Upper lobe of right lung (tissue), 1 donor: ENCODE measurements around the gene PRICKLE4. TPM values are rescaled to one million over a fixed set of nuclear protein-coding genes. Genes with fewer than 3 reads are reported as not detected.

Experiments used
- ATAC-seq: fragments of 200-7000 bp; cut with Tn5 transposase; one replicate; pipeline ENCODE4 v1.9.1; 2020; ENCODE audit warnings: mild to moderate bottlenecking, moderate library complexity
- DNase-seq: peaks from one replicate; pipeline ENCODE4 v3.0.0-alpha.2; 2020
- H3K27ac ChIP-seq: fragments of 200-600 bp; one replicate; pipeline ENCODE4 v1.8.0; 2022
- H3K27me3 ChIP-seq: fragments of 200-600 bp; one replicate; pipeline ENCODE4 v1.8.0; 2022; ENCODE audit warnings: mild to moderate bottlenecking
- H3K36me3 ChIP-seq: fragments of 200-600 bp; one replicate; pipeline ENCODE4 v1.8.0; 2022
- H3K4me1 ChIP-seq: fragments of 200-600 bp; one replicate; pipeline ENCODE4 v1.8.0; 2022
- H3K4me3 ChIP-seq: fragments of 200-600 bp; one replicate; pipeline ENCODE4 v1.8.0; 2022; ENCODE audit warnings: mild to moderate bottlenecking
- H3K9me3 ChIP-seq: fragments of 200-600 bp; one replicate; pipeline ENCODE4 v1.8.0; 2022
- CTCF ChIP-seq: fragments of 200-600 bp; IDR thresholded peaks from one replicate; pipeline ENCODE4 v1.8.0; 2022; ENCODE audit warnings: antibody characterized with exemption
- intact Hi-C: fragments of 100-400 bp; cut with DNase I; formaldehyde crosslinking; loops from one replicate; pipeline ENCODE4 v1.11.0; 2022
- total RNA-seq: library from RNA; stranded (reverse); fragmentation: NEBNext Ultra II Directional; extraction: Animal tissue kit (Norgen Biotek cat#: 25700); gene quantifications from one replicate; pipeline ENCODE4 v1.2.1, GENCODE V29; 2021
- donor health status: DM: no; HTN: yes; CAD: no; lungs with severe emphysema.

PRICKLE4 gene
- total RNA-seq, 1 donor from 2014 or later = 14.2 TPM

- no peak for TF ChIP-seq CTCF
- ATAC-seq = peak; percentile 26
These were observed 32.0 kb upstream of the PRICKLE4 start for GRCh38 chr6:41748542-41748941.

GRCh38 chr6:41750374-41750773 is 30.2 kb upstream of the PRICKLE4 start:
- Histone ChIP-seq H3K27me3 (no peaks in the 10 kb centered on the region), H3K27ac (no peak overlapping the region), H3K9me3 (no peaks in the 10 kb centered on the region), H3K4me3 (no peak overlapping the region), H3K4me1 (no peaks in the 10 kb centered on the region), H3K36me3 (no peaks in the 10 kb centered on the region)
- TF ChIP-seq CTCF = no peak
- no peak for DNase-seq
- intact Hi-C loops = no loop called here
- no peak for ATAC-seq

More at GRCh38 chr6:41748542-41748941, 32.0 kb upstream of the PRICKLE4 start:
- no peaks in the 10 kb centered on the region for H3K36me3 ChIP-seq
- no peaks in the 10 kb centered on the region for H3K27me3 ChIP-seq
- no peak overlapping the region for H3K4me3 ChIP-seq
- intact Hi-C loops = no loop called here
- peak overlapping the region; percentile 53 for H3K27ac ChIP-seq
- no peak for DNase-seq
- no peaks in the 10 kb centered on the region for H3K4me1 ChIP-seq
- no peaks in the 10 kb centered on the region for H3K9me3 ChIP-seq

GRCh38 chr6:41755895-41756294 is 24.7 kb upstream of the PRICKLE4 start:
- no peak for TF ChIP-seq CTCF
- no peaks in the 10 kb centered on the region for H3K4me1 ChIP-seq
- H3K36me3 ChIP-seq = no peaks in the 10 kb centered on the region
- H3K9me3 ChIP-seq = no peaks in the 10 kb centered on the region
- no peaks in the 10 kb centered on the region for H3K27me3 ChIP-seq
- H3K27ac ChIP-seq = no peak overlapping the region
- no peak for ATAC-seq
- H3K4me3 ChIP-seq = no peak overlapping the region
- DNase-seq = no peak
- intact Hi-C loops = no loop called here

GRCh38 chr6:41756354-41756753 is 24.2 kb upstream of the PRICKLE4 start:
- Histone ChIP-seq H3K27ac (no peak overlapping the region), H3K36me3 (no peaks in the 10 kb centered on the region), H3K4me3 (no peak overlapping the region), H3K27me3 (no peaks in the 10 kb centered on the region), H3K9me3 (no peaks in the 10 kb centered on the region), H3K4me1 (no peaks in the 10 kb centered on the region)
- intact Hi-C loops = no loop called here
- DNase-seq = no peak
- TF ChIP-seq CTCF = no peak
- peak; percentile 18 for ATAC-seq

GRCh38 chr6:41757271-41757670 is 23.3 kb upstream of the PRICKLE4 start:
- H3K27me3 ChIP-seq = no peaks in the 10 kb centered on the region
- no peaks in the 10 kb centered on the region for H3K36me3 ChIP-seq
- DNase-seq (no peak), ATAC-seq (no peak)
- no peaks in the 10 kb centered on the region for H3K4me1 ChIP-seq
- no peak for TF ChIP-seq CTCF
- intact Hi-C loops = no loop called here
- H3K4me3 ChIP-seq = no peak overlapping the region
- H3K27ac ChIP-seq = no peak overlapping the region
- H3K9me3 ChIP-seq = no peaks in the 10 kb centered on the region

GRCh38 chr6:41757931-41758640 is 22.5 kb upstream of the PRICKLE4 start:
- no peaks in the 10 kb centered on the region for H3K36me3 ChIP-seq
- H3K4me1 ChIP-seq = no peaks in the 10 kb centered on the region
- H3K27me3 ChIP-seq = no peaks in the 10 kb centered on the region
- H3K9me3 ChIP-seq = no peaks in the 10 kb centered on the region
- DNase-seq = no peak
- ATAC-seq = peak; percentile 21
- TF ChIP-seq CTCF = no peak
- H3K4me3 ChIP-seq = no peak overlapping the region
- intact Hi-C loops = no loop called here
- H3K27ac ChIP-seq = no peak overlapping the region
